ENCODE data around the gene PKIG.

- TF ChIP-seq REST (IDR thresholded peaks at IDR 0.05; ENCODE audit: insufficient read depth in 1 of 2, low read depth in 2 of 2, low read length in 2 of 2) (no peak), SIN3A (IDR thresholded peaks at IDR 0.05; ENCODE audit: borderline replicate concordance, insufficient read depth, low read length) (no peak), POLR2AphosphoS5 (IDR thresholded peaks at IDR 0.05; ENCODE audit: low read depth, low read length) (no peak), FOXP2 (optimal IDR thresholded peaks at IDR 0.05; ENCODE audit: borderline replicate concordance, extremely low read depth, extremely low read length, insufficient read depth) (no peak)
These were observed 31.2 kb downstream of the PKIG start for GRCh38 chr20:44613575-44613974.
